HCT116 (cell line): ENCODE data around the gene ST8SIA2. TPM values are rescaled to one million over a fixed set of nuclear protein-coding genes. Genes with fewer than 3 reads are reported as not detected.

Experiments
- ATAC-seq: fragments of 200-7000 bp; cut with Tn5 transposase; 2 replicates; pipeline ENCODE4 v1.9.1; 2020; ENCODE audit warnings: mild to moderate bottlenecking, moderate library complexity
- BruUV-seq: library from RNA; stranded (reverse); fragments of 400-500 nt; replicated peaks from 2 replicates; lab custom pipeline; 2021; lab: Mats Ljungman, UMichigan
- CTCF ChIA-PET: fragments of 300-600 bp; sonication (Branson Sonifier 250); formaldehyde crosslinking; loops from one replicate; lab custom pipeline; 2021; ENCODE audit warnings: antibody characterized with exemption; lab: Charles Lee
- POLR2A ChIA-PET: fragments of 300-600, 350-600 bp; sonication (Branson Sonifier 250); formaldehyde crosslinking; loops from one replicate; lab custom pipeline; 2021; ENCODE audit warnings: antibody characterized with exemption; lab: Charles Lee
- RAD21 ChIA-PET, 2 experiments: fragments of 300-600 bp; sonication (Branson Sonifier 250); formaldehyde crosslinking; loops; one replicate each; lab custom pipeline; 2023; ENCODE audit warnings: low total read pairs in 2 of 2; ENCODE audit not compliant: uncharacterized antibody in 2 of 2, unreplicated experiment in 2 of 2, low non-redundant PET in 1 of 2; lab: Charles Lee
- DNase-seq: peaks from one replicate; pipeline ENCODE4 v3.0.0-alpha.2; 2010; ENCODE audit warnings: low read depth, low spot score
- H2AFZ ChIP-seq: fragments of 200-600 bp; shearing (Covaris generic), sonication (generic); 2 replicates; pipeline ENCODE4 v1.6.1; 2017; ENCODE audit warnings: low read depth, mixed run types, mixed read lengths, antibody characterized with exemption, low read length; ENCODE audit not compliant: poor library complexity, severe bottlenecking
- H3K27ac ChIP-seq: 2 replicates; pipeline ENCODE4 v1.5.1; 2012; ENCODE audit warnings: low read depth, low read length
- H3K27me3 ChIP-seq: fragments of 200-600 bp; sonication (generic); 2 replicates; pipeline ENCODE4 v1.6.1; 2016; ENCODE audit warnings: mixed run types, low read length, mixed read lengths; ENCODE audit not compliant: insufficient read depth
- H3K36me3 ChIP-seq, 2 experiments: fragments of 200-500 bp in 1 of 2; fragments of 200-600 bp in 1 of 2; sonication (Bioruptor generic) in 1 of 2; sonication (generic) in 1 of 2; 2 replicates each; pipeline versions ENCODE4 v1.5.1 to v1.6.1; 2014 to 2016; ENCODE audit warnings: low read length in 2 of 2, inconsistent platforms in 1 of 2, mixed read lengths in 1 of 2, mixed run types in 1 of 2; ENCODE audit not compliant: insufficient read depth in 2 of 2, control insufficient read depth in 1 of 2
- H3K4me1 ChIP-seq, 2 experiments: fragments of 200-600 bp in 1 of 2; sonication (generic) in 1 of 2; 2 replicates each; pipeline versions ENCODE4 v1.5.1 to v1.6.1; 2012 to 2017; ENCODE audit warnings: low read length in 2 of 2, inconsistent platforms in 1 of 2, mild to moderate bottlenecking in 1 of 2, mixed read lengths in 1 of 2, mixed run types in 1 of 2, moderate library complexity in 1 of 2; ENCODE audit not compliant: insufficient read depth in 2 of 2, control insufficient read depth in 1 of 2
- H3K4me2 ChIP-seq: fragments of 200-600 bp; sonication (generic); 2 replicates; pipeline ENCODE4 v1.6.1; 2017; ENCODE audit warnings: mixed run types, low read length, mixed read lengths
- H3K4me3 ChIP-seq, 2 experiments: fragments of 200-600 bp in 1 of 2; sonication (generic) in 1 of 2; replicated peaks in 1 of 2; 2 replicates each; pipeline ENCODE4 v1.5.1; 2011 to 2016; ENCODE audit warnings: low read length in 2 of 2, control low read depth in 1 of 2, low read depth in 1 of 2, mild to moderate bottlenecking in 1 of 2, mixed read lengths in 1 of 2, mixed run types in 1 of 2
- H3K79me2 ChIP-seq: fragments of 200-600 bp; sonication (generic); 2 replicates; pipeline ENCODE4 v1.6.1; 2017; ENCODE audit warnings: mild to moderate bottlenecking, mixed run types, low read length, moderate library complexity, mixed read lengths; ENCODE audit not compliant: insufficient read depth
- H3K9ac ChIP-seq: fragments of 200-600 bp; sonication (generic); 2 replicates; pipeline ENCODE4 v1.6.1; 2016; ENCODE audit warnings: low read length, mixed read lengths
- H3K9me2 ChIP-seq: fragments of 200-600 bp; sonication (generic), shearing (Covaris generic); 2 replicates; pipeline ENCODE4 v1.6.1; 2017; ENCODE audit warnings: mixed run types, mild to moderate bottlenecking, moderate library complexity; ENCODE audit not compliant: insufficient read depth
- H3K9me3 ChIP-seq, 2 experiments: fragments of 200-500 bp in 1 of 2; fragments of 200-600 bp in 1 of 2; sonication (Bioruptor generic) in 1 of 2; sonication (generic) in 1 of 2; 2 replicates each; pipeline ENCODE4 v1.6.1; 2014 to 2017; ENCODE audit warnings: low read length in 2 of 2, mixed read lengths in 2 of 2, inconsistent platforms in 1 of 2, low read depth in 1 of 2, mild to moderate bottlenecking in 1 of 2, mixed run types in 1 of 2, moderate library complexity in 1 of 2; ENCODE audit not compliant: control insufficient read depth in 1 of 2, insufficient read depth in 1 of 2
- H4K20me1 ChIP-seq: fragments of 200-600 bp; sonication (generic), shearing (Covaris generic); 2 replicates; pipeline ENCODE4 v1.6.1; 2017; ENCODE audit warnings: mixed run types, mild to moderate bottlenecking, moderate library complexity; ENCODE audit not compliant: insufficient read depth
- CBX3 ChIP-seq: IDR thresholded peaks from 2 replicates; pipeline ENCODE4 v1.6.1; 2012; ENCODE audit warnings: low read depth
- EGR1 ChIP-seq: IDR thresholded peaks from 2 replicates; pipeline ENCODE4 v1.6.1; 2012; ENCODE audit warnings: low read depth
- JUND ChIP-seq: IDR thresholded peaks from 2 replicates; pipeline ENCODE4 v1.6.1; 2012
- MAX ChIP-seq: IDR thresholded peaks from 2 replicates; pipeline ENCODE4 v1.6.1; 2012
- RAD21 ChIP-seq: IDR thresholded peaks from 2 replicates; pipeline ENCODE4 v1.6.1; 2012; ENCODE audit warnings: low read depth, mild to moderate bottlenecking
- ZFX ChIP-seq: fragments of 450-650 bp; IDR thresholded peaks from 2 replicates; pipeline ENCODE4 v1.6.1; 2017
- intact Hi-C: fragments of 100-400 bp; cut with micrococcal nuclease; formaldehyde crosslinking; loops from 2 replicates; pipeline ENCODE4 v1.10.0; 2022
- total RNA-seq: library from RNA; stranded (reverse); gene quantifications from one replicate; pipeline ENCODE4 v1.2.1, GENCODE V29; 2021; ENCODE audit not compliant: unreplicated experiment
- TF ChIP-seq, protein P1 (sequence below), 3 experiments: fragments of 200-600 bp in 1 of 3; sonication (generic) in 1 of 3; IDR thresholded peaks in 2 of 3; conservative IDR thresholded peaks in 1 of 3; 2 replicates each; pipeline ENCODE4 v1.5.1; 2012 to 2017; ENCODE audit warnings: low read depth in 2 of 3, low read length in 2 of 3, antibody characterized with exemption in 1 of 3, borderline replicate concordance in 1 of 3, control low read depth in 1 of 3, mild to moderate bottlenecking in 1 of 3, mixed read lengths in 1 of 3, mixed run types in 1 of 3, moderate library complexity in 1 of 3; ENCODE audit not compliant: insufficient read depth in 1 of 3
- TF ChIP-seq, protein P2 (sequence below): IDR thresholded peaks from 2 replicates; pipeline ENCODE4 v1.6.1; 2012; ENCODE audit warnings: low read depth

The ST8SIA2 gene
- total RNA-seq, 1 experiment from 2014 or later = not detected

GRCh38 chr15:92383519-92384324 is 10.0 kb upstream of the ST8SIA2 start:
- TF ChIP-seq RAD21 (peak; percentile 57), EGR1 (no peak)
- TF ChIP-seq, protein P1, sequence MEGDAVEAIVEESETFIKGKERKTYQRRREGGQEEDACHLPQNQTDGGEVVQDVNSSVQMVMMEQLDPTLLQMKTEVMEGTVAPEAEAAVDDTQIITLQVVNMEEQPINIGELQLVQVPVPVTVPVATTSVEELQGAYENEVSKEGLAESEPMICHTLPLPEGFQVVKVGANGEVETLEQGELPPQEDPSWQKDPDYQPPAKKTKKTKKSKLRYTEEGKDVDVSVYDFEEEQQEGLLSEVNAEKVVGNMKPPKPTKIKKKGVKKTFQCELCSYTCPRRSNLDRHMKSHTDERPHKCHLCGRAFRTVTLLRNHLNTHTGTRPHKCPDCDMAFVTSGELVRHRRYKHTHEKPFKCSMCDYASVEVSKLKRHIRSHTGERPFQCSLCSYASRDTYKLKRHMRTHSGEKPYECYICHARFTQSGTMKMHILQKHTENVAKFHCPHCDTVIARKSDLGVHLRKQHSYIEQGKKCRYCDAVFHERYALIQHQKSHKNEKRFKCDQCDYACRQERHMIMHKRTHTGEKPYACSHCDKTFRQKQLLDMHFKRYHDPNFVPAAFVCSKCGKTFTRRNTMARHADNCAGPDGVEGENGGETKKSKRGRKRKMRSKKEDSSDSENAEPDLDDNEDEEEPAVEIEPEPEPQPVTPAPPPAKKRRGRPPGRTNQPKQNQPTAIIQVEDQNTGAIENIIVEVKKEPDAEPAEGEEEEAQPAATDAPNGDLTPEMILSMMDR (IDR thresholded peaks at IDR 0.05 in 2 of 3, conservative IDR thresholded peaks at IDR 0.05 in 1 of 3; ENCODE audit: borderline replicate concordance in 1 of 3, insufficient read depth in 1 of 3, low read depth in 2 of 3, low read length in 2 of 3) = peak; percentile 60 to 96 (median 93); a peak in 5 of 6 replicates
- DNase-seq = peak; percentile 26

DNA sequence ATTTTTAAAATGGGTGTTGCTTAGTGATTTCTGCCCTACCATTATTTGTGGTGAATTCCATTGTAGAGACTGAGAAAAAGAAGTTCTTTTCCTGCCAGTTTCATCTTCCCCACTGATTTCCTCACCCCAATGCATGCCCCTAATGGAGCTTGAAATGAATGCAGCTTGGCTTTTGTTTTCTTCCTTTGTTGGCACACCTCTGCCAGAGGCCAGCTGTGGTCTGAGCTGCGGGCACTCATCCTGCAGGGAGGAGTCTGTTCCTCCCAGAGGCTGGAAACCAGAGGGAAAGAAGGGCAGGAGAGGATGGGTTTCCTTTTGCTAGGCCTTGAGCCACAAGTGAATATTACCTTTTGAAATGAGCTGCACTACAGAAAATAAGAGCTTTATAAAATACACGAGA is 9.3 kb upstream of the ST8SIA2 start:
- RAD21 ChIA-PET = no interaction called here
- no peak overlapping the region for H3K27ac ChIP-seq
- DNase-seq = no peak

More at GRCh38 chr15:92383519-92384324, 10.0 kb upstream of the ST8SIA2 start:
- ChIA-PET POLR2A (no interaction called here), CTCF (interaction anchor here (2.8 kb wide), 1 partner anchor 286 kb away, joined by 12 read pairs; no protein-coding TSS in a partner anchor), RAD21 (no interaction called here)
- Histone ChIP-seq H3K4me2 (no peak overlapping the region), H3K27ac (no peak overlapping the region), H3K4me1 (no peaks in the 10 kb centered on the region), H2AFZ (no peak overlapping the region), H3K9me3 (no peaks in the 10 kb centered on the region), H3K4me3 (no peak overlapping the region), H4K20me1 (no peaks in the 10 kb centered on the region), H3K79me2 (no peaks in the 10 kb centered on the region), H3K9ac (no peak overlapping the region), H3K9me2 (no peaks in the 10 kb centered on the region), H3K27me3 (peaks cover 36% of the 10 kb centered on the region; the same call in 1 of the 2 replicates), H3K36me3 (no peaks in the 10 kb centered on the region)
- ATAC-seq = peak; percentile 94
- no TSS peak for BruUV-seq
- intact Hi-C loops = loop anchor here (1.0 kb wide), 2 partner anchors 286 to 292 kb away; no protein-coding TSS in a partner anchor

More for the DNA sequence above, 9.3 kb upstream of the ST8SIA2 start:
- Histone ChIP-seq H3K4me3 (no peak overlapping the region), H2AFZ (no peak overlapping the region), H3K9me3 (no peaks in the 10 kb centered on the region), H3K36me3 (no peaks in the 10 kb centered on the region), H3K79me2 (no peaks in the 10 kb centered on the region), H3K9me2 (no peaks in the 10 kb centered on the region), H3K4me2 (no peak overlapping the region), H3K9ac (no peak overlapping the region), H4K20me1 (no peaks in the 10 kb centered on the region), H3K27me3 (peaks cover 43% of the 10 kb centered on the region; the same call in 1 of the 2 replicates)
- intact Hi-C loops = no loop called here
- no peak for ATAC-seq
- ChIA-PET POLR2A (no interaction called here), CTCF (interaction anchor here (2.8 kb wide), 1 partner anchor 287 kb away, joined by 12 read pairs; no protein-coding TSS in a partner anchor)
- BruUV-seq = no TSS peak
- TF ChIP-seq, protein P2, sequence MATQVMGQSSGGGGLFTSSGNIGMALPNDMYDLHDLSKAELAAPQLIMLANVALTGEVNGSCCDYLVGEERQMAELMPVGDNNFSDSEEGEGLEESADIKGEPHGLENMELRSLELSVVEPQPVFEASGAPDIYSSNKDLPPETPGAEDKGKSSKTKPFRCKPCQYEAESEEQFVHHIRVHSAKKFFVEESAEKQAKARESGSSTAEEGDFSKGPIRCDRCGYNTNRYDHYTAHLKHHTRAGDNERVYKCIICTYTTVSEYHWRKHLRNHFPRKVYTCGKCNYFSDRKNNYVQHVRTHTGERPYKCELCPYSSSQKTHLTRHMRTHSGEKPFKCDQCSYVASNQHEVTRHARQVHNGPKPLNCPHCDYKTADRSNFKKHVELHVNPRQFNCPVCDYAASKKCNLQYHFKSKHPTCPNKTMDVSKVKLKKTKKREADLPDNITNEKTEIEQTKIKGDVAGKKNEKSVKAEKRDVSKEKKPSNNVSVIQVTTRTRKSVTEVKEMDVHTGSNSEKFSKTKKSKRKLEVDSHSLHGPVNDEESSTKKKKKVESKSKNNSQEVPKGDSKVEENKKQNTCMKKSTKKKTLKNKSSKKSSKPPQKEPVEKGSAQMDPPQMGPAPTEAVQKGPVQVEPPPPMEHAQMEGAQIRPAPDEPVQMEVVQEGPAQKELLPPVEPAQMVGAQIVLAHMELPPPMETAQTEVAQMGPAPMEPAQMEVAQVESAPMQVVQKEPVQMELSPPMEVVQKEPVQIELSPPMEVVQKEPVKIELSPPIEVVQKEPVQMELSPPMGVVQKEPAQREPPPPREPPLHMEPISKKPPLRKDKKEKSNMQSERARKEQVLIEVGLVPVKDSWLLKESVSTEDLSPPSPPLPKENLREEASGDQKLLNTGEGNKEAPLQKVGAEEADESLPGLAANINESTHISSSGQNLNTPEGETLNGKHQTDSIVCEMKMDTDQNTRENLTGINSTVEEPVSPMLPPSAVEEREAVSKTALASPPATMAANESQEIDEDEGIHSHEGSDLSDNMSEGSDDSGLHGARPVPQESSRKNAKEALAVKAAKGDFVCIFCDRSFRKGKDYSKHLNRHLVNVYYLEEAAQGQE = no peak
- TF ChIP-seq JUND (no peak), ZFX (no peak), MAX (no peak), CBX3 (no peak)
- TF ChIP-seq, all 23 proteins: peak for 0
- H3K4me1 ChIP-seq = no peaks in the 10 kb centered on the region
